SK-N-SH treated with all-trans-retinoic acid at 6 μM for 48 hours (cell line): ENCODE results near the gene DOCK2.

Experiments
- ESRRG ChIP-seq: fragments of 250-450 bp; sonication (Bioruptor Pico); IDR thresholded peaks from 2 replicates; pipeline ENCODE4 v1.6.1; 2021; ENCODE audit warnings: mild to moderate bottlenecking
- RARB ChIP-seq: fragments of 250-450 bp; sonication (Bioruptor Pico); IDR thresholded peaks from 2 replicates; pipeline ENCODE4 v1.8.0; 2021; ENCODE audit warnings: mild to moderate bottlenecking, moderate library complexity
- TOX ChIP-seq: fragments of 250-450 bp; sonication (Bioruptor Pico); IDR thresholded peaks from 2 replicates; pipeline ENCODE4 v1.8.0; 2021; ENCODE audit warnings: mild to moderate bottlenecking, moderate library complexity, borderline replicate concordance

DNA sequence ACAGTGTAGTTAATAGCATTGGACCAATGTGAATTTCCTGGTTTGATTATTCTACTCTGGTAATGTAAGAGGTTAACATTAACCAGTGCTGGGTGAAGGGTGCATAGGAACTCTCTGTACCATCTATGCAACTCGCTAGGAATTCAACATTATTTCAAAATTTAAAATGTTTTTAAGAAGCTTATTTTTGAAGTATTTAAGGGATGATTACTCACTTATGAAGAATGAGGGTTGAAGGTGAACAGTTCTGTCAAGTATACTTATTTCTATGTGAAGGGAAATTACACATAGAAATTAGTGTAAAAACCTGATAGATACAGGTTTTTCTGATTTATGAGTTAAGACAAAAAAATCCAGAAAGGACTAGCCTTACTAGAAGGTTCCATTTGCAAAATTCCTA, 177.4 kb downstream of the DOCK2 start:
- TF ChIP-seq ESRRG (CRISPR knock-in tag) (no peak), RARB (CRISPR knock-in tag) (no peak), TOX (no peak)
